ENCODE data around the gene PAPPA.

The PAPPA gene

DNA sequence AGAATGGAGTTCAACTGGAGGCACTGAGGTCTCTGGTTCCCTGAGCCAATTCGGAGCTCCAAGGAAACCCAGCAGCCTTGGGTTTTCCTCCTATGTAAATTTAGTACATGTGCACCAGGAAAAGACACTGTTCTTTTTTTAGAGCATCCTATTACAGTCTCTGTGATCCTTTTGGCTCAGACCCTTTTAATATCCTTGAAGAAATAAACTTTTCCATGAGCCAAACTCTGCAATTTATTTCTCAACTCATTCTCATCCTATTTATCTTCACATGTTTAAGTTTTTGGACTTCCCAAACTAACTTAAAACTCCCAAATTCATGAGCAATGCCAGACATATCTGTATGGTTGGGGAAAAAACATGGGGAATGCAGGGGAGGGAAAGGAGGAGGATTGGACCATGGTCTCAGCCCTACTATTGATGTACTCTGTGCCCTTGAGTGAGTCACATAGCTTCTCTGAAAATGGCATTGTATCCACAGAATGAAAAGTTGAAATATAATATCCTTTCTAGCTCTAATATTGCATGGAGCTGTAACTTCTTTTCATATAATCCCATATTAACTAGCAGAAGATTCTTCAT is 76.6 kb downstream of the PAPPA start:
- no peak for DNase-seq (ENCODE audit: low read depth in 2 of 2)

GRCh38 chr9:116232424-116233159 is 79.0 kb downstream of the PAPPA start:
- DNase-seq (ENCODE audit: low read depth in 2 of 2), result no peak

DNA sequence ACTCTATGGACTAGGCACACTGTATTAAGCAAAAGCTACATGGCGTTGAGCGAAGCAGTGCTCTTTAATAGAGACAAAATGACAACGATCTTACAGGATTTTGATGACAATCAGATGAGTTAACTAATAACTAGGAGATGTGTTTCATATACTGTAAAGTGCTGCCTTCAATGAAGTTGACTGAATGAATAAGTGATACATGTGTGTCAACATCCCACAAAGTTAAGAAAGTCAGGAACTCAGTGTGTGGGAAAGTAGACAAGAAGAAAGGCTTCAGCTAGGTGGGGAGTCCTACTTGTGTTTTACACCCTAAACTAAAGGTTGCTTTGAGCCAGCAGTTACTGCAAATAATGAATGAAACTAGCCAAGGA is 79.6 kb downstream of the PAPPA start:
- no peak for DNase-seq (ENCODE audit: low read depth in 2 of 2)

DNA sequence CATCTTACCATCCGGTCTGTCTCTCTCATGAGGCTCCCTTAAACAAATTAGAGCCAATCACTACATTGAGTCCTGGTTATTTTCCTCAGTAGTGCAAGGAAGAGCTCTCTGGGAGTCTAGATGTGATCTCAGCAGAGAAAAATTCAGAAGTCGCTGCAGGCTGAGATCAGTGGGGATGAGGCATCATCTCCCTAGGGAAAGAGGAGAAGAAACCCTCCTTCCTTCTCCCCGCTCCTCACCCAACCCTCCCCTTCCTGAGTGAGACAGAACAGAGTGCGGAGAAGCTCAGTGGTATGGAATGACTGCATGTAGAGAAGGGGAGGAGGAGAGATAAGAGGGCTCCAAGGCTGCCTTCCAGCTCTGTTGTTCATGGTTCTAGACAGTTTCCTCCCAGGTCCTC is 80.5 kb downstream of the PAPPA start:
- DNase-seq (ENCODE audit: low read depth in 2 of 2), result no peak

GRCh38 chr9:116236979-116237378 is 83.4 kb downstream of the PAPPA start:
- DNase-seq (ENCODE audit: low read depth in 2 of 2), result no peak

- no peak for DNase-seq (ENCODE audit: low read depth in 2 of 2)
Measured at GRCh38 chr9:116237456-116237855, 83.9 kb downstream of the PAPPA start.

- no peak for DNase-seq (ENCODE audit: low read depth in 2 of 2)
Measured at GRCh38 chr9:116238225-116238624, 84.6 kb downstream of the PAPPA start.

DNA sequence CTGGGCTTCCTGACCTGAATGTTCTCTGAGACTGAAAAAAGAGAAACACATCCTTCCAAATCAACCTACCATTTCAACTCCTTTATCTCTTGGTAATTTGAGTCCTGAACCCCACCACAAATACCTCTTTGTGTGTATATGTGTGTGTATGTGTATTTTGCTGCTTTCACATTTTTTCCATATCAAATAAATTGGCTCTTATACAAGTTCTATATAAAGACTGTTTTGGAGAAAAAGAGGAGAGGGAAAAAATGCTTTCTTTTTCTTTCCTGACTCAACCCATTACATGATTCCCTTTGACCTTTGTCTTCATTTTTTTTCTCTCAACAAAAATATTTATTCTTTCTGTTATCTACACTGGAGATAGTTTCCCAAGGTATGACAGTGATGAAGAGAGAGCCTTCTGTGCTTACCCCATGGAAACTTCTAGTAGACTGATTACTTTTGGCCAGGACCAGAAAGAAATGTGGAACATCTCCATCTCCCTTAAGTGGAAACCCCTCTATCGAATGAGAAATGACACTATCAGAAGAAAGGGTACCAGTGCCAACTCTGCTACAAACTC is 85.3 kb downstream of the PAPPA start:
- DNase-seq (ENCODE audit: low read depth in 2 of 2), result no peak

DNA sequence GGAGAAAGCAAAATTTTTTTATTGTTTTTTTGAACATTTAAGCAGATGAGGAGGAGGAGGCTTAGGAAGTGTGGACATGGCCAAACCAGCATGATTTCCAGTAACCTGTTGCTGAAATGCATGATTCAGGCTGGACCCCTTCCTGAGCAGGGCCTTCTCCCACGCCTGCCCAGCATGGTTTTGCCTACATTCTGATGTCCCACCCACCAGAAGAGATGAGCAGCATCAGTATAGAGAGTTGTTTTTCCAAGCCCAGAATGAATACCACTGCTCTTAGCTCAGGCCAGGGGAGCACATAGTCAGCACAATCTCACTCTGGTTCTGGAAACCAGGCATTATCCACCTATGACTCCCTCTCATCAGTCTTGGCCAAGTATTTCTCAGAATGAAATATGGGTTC is 90.1 kb downstream of the PAPPA start:
- DNase-seq (ENCODE audit: low read depth in 2 of 2), result no peak

- no peak for DNase-seq (ENCODE audit: low read depth in 2 of 2)
Measured at GRCh38 chr9:116247284-116247683, 93.7 kb downstream of the PAPPA start.

DNA sequence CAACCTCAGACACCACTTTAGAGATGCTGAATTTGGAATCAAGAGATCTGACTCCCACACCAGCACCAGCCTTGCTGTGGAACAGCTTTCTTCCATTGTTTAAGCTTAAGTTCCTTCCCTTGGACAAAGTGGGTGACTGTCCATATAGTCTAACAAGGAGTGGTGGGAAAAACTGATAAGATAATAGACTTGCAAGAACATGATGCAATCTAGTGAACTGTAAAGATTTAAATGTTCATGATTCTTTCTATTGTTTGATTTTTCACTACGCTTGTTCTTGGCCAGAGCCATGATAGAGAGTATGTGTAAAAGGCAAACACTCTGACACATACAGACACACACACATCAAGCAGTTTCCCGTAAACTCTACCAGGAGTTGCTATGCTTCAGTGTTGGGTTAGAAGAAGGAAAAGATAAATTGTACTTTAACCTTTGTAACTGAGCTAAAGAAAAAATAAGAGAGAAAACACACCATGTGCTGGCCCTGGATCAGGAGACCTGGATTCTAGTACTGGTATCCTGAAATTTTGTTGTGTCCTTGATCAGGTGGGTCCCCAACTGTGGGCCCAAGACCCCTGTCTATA is 94.3 kb downstream of the PAPPA start:
- no peak for DNase-seq (ENCODE audit: low read depth in 2 of 2)

GRCh38 chr9:116250891-116251290 is 97.3 kb downstream of the PAPPA start:
- DNase-seq (ENCODE audit: low read depth in 2 of 2), result no peak

DNA sequence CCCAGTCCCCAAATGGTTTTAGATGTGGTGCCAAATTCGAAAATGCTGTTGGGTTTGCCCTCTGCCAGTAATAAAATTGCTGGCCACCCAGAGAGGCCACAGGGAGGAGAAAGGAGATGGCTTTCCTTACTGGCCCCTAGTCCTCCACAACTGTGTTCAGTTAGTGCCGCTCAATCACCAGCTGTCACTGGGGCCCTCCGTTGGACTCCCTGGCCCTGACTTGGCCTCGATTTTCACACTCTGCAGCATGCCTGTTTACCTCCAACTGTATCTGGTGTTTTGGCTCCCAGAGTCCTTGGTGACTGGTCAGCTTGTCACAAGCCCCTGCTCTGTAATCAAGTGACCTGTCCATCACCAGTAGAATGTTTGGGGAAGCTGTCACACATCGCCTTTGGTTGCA is 97.8 kb downstream of the PAPPA start:
- no peak for DNase-seq (ENCODE audit: low read depth in 2 of 2)

- no peak for DNase-seq (ENCODE audit: low read depth in 2 of 2)
Measured at GRCh38 chr9:116260531-116260930, 106.9 kb downstream of the PAPPA start.

DNA sequence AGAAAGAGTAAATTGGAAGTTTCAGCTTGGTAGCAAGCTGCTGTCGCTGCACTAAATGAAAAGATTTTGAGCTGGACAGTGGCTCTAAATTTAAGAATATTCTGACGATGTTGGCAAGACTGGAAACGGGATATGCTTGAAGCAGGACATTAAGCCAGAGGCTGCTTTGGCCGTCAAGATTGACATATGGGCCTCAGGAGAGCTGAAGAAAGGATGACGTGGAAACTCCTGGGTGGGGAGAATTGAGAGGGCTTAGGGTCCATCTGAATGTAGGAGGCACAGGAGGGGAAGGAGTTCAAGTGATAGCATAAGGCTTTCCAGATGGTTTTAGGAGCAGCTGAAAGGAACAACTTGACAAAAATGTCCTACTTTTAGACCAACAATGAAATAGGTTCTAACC is 108.9 kb downstream of the PAPPA start:
- no peak for DNase-seq (ENCODE audit: low read depth in 2 of 2)

DNA sequence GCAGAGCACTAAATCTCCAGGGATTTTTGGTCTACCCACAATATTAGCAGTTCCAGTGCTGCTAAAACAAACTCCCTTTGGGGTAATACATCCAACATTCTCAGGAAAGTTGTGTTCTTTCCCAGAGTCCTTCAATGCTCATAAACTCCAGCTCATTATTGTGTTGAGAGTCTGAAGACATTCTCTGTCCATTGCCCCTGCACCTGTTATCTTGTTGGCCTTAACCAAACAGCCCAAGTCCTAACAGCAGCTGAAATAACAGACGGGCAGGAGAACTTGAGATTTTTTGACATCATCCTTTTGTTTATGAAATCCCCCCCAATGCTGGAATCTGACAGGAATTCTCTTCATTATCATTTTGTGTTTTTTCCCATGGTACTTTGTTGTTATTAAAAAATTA is 110.8 kb downstream of the PAPPA start:
- no peak for DNase-seq (ENCODE audit: low read depth in 2 of 2)

DNA sequence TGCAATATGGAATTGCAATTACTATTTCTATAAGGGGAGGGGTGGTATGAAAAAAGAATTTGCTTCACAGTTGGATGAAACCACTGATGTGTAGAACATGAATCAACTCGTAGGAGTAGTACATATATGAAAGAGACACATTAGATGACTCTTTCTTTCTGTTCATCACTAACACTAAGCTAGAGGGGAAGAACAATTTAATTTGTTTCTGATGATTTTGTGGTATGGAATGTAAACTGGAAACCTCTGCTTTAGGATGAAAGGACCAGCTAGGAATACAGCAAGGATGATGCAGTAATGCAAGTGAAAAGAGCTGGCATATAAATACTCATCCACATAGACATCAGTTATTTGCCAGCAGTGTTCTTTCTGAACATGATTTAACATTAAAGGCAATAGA is 113.4 kb downstream of the PAPPA start:
- DNase-seq (ENCODE audit: low read depth in 2 of 2), result no peak

- no peak for DNase-seq (ENCODE audit: low read depth in 2 of 2)
Measured at GRCh38 chr9:116269250-116269649, 115.7 kb downstream of the PAPPA start.

DNA sequence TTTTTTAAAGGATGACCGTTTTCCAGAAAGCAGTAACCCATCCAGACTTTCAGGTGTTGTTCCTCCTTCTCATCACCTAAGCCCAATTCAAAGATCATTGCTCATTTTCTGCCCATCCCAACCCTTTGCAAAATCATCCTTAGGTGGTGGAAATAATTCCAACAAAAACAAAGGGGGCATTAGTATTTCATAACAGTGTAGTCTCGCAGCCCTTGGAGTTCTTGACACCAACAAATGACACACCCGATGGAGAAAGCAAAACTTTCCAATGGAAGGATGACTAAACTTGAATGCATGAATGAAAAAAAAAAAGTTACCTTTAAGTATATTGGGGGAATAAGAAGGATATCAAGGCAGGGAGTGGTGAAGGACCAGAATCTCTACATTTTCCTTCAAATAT is 117.0 kb downstream of the PAPPA start:
- no peak for DNase-seq (ENCODE audit: low read depth in 2 of 2)

GRCh38 chr9:116271340-116271739 is 117.7 kb downstream of the PAPPA start:
- no peak for DNase-seq (ENCODE audit: low read depth in 2 of 2)

- no peak for DNase-seq (ENCODE audit: low read depth in 2 of 2)
Measured at GRCh38 chr9:116271991-116272390, 118.4 kb downstream of the PAPPA start.

DNA sequence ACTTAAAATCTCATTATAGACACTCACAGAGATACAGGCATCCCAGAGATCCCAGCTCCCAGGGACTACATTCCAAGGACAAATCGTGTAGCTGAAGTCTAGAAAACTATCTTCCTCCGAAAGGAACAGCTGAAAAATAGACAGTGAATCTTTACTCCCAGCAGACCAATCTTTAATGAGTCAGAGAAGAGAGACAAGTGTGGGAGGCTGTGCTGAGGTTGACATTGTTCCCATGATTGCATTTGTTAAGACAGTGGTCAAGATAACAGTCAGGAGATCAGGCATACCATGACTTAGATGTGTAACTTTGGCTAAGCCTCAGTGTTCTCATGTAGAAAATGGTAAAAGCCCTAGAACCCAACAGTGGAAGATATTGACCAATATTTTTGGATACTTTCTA is 120.7 kb downstream of the PAPPA start:
- DNase-seq (ENCODE audit: low read depth in 2 of 2), result no peak

Measured in stimulated activated CD8-positive, alpha-beta memory T cell treated with anti-CD3 and anti-CD28 coated beads, Interleukin-15, amount 100 ng/mL, for 4 hours (primary cell).